GM19463 (cell line): ENCODE measurements around the gene ACOX1.
"Not testable (repeated sequence)": the region's sequence is repeated elsewhere in the genome, so short reads cannot be mapped to it uniquely, and the experiment has no call there.

Source experiments
- ATAC-seq: cut with Tn5 transposase; IDR thresholded peaks from one replicate; pipeline ENCODE4 v1.9.1; 2021; ENCODE audit warnings: mild to moderate bottlenecking, moderate library complexity; ENCODE audit not compliant: unreplicated experiment

Gene ACOX1

DNA sequence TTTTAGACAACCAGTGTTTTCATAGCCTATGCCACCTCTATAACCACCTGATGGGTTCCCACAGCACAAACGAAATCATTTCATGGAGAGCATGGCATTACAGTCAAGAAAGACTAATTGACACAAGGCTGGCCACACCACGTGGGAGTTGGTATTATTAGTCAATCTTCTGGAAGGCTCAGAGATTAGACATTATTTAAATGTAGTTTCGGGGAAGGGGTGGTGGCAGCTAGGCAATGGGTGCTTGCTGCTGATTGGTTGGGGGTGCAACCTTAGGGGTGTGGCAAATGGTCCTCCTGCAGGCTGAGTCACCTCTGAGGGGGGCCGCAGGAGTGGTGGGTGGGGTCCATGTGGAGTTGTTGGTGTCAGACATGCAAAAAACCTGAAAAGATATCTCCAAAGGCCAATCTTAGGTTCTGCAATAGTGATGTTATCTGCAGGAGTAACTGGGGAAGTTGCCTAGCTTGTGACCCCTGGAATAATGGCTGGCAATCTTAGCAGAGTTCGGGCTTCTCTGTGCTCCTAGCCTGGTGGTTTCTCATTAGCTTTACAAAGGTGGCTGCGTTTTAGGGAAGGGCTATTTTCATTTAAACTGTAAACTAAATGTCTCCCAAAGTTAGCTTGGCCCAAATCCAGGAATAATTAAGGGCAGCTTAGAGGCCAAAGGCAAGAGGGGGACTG lies 4.7 kb upstream of the ACOX1 start:
- no peak for ATAC-seq

DNA sequence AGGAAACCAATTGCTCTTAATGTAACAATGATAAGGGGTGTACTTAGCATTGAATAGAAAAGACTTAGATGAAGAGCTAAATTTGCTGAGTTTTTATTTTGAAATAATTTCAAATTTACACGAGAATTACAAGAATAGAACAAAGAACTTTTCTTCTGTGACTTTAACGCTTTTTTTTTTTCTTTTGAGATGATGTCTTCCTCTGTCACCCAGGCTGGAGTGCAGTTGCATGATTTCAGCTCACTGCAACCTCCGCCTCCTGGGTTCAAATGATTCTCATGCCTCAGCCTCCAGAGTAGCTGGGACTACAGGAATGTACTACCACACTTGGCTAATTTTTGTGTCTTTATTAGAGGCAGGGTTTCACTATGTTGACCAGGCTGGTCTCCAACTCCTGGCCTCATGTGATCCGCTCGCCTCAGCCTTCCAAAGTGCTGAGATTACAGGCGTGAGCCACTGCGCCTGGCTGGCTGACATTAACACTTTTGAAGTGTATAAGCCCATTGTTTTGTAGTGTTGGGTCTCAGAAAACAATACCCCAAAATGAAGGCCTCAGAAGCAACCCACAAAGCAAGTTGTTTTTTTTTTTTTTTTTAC lies 2.2 kb upstream of the ACOX1 start:
- ATAC-seq = no peak

DNA sequence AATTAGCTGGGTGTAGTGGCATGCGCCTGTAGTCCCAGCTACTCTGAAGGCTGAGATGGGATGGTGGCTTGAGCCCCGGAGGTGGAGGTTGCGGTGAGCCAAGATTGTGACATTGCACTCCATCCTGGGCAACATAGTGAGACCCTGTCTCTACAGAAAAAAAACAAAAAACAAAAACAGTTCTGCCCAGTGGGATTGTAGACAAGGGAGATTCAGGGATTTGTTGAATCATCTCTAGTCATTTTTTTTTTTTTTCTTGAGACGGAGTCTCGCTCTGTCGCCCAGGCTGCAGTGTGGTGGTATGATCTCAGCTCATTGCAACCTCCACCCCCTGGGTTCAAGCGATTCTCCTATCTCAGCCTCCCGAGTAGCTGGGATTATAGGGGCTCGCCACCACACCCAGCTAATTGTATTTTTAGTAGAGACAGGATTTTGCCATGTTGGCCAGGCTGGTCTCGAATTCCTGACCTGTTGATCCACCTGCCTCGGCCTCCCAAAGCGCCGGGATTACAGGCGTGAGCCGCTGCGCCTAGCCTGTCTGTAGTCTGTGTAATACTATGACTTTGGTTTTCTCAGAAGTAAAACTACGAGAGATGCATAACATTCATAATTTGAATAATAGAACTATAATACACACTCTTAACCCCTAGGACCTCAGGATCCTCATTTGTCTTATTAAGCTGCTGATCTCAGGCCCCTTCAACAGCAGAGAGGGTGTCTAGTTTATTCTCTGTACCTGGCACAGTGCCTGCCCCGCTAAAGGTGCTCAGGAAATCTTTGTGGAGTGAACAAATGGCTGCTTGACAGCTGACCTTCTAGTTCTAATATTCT lies 1.4 kb upstream of the ACOX1 start:
- no peak for ATAC-seq

- ATAC-seq = peak; percentile 15
These were observed 780 bp upstream of the ACOX1 start for GRCh38 chr17:75979705-75980187.

- no peak for ATAC-seq
These were observed 2.7 kb downstream of the ACOX1 start for GRCh38 chr17:75976175-75976848.

DNA sequence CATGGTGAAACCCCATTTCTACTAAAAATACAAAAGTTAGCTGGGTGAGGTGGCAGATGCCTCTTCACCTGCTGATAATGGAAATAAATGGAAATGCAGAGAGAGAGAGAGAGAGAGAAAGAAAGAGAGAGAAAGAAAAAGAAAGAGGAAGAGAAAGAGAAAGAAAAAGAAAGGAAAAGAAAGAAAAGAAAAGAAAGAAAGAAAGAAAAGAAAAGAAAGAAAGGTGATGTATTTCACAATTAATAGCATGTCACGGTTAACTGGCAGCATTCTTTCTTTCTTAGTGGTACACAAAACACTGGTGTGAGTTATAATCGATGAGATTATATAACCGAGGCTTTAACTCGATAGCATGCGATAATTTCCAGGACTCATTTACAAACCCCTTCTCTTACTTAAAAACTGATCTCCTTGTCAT lies 3.2 kb downstream of the ACOX1 start:
- no peak for ATAC-seq

DNA sequence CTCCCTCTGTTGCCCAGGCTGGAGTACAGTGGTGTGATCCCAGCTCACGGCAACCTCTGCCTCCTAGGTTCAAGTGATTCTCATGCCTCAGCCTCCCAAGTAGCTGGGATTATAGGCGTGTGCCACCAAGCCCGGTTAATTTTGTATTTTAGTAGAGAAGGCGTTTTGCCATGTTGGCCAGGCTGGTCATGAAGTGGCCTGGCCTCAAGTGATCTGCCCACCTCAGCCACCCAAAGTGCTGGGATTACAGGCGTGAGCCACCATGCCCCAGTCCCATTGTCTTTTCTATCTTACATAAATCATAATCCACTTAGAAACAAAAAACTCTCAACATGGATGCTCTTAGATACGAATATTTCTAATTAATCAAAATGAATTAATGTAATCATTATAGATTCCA lies 3.8 kb downstream of the ACOX1 start:
- not testable (repeated sequence) for ATAC-seq

DNA sequence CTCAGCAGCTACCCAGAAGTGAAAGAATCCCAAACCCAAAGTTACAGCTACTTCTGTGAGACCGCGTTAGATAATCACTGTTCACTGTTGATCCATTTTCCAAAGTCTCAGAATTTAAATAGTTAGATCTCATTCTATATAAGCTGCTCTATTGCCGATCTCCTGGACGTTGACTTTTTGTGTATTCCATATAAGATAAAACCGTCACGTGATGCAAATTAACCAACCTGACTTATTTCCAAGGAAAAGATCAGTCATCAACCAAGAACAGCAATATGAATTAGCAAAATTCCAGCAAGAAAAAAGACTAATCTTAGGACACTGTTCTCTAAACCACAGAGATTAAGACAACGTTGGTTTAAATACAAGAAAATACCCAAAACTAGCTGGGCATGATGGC lies 8.3 kb downstream of the ACOX1 start:
- no peak for ATAC-seq

DNA sequence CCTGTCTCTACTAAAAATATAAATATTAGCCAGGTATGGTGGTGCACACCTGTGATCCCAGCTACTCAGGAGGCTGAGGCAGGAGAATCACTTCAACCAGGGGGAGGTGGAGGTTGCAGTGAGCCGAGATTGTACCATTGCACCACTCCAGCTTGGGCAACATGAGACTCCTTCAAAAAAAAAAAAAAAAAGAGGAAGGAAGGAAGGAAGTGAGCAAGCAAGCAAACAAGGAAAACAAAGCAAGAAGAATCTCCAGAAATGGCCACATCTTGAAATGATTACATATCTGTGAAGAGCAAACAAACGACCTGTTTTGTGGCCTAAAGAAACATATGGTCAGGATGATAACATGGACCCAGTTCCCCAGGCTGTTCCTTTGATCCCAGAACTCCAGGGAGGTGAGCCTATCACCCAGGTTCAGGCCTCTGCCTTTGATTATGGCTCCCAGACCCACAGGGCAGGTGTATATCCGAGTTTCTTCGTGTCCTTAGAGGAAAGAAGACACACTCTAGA lies 8.9 kb downstream of the ACOX1 start:
- ATAC-seq = no peak

GRCh38 chr17:75969044-75969443 lies 9.9 kb downstream of the ACOX1 start:
- not testable (repeated sequence) for ATAC-seq

GRCh38 chr17:75965468-75965867 lies 13.5 kb downstream of the ACOX1 start:
- no peak for ATAC-seq

DNA sequence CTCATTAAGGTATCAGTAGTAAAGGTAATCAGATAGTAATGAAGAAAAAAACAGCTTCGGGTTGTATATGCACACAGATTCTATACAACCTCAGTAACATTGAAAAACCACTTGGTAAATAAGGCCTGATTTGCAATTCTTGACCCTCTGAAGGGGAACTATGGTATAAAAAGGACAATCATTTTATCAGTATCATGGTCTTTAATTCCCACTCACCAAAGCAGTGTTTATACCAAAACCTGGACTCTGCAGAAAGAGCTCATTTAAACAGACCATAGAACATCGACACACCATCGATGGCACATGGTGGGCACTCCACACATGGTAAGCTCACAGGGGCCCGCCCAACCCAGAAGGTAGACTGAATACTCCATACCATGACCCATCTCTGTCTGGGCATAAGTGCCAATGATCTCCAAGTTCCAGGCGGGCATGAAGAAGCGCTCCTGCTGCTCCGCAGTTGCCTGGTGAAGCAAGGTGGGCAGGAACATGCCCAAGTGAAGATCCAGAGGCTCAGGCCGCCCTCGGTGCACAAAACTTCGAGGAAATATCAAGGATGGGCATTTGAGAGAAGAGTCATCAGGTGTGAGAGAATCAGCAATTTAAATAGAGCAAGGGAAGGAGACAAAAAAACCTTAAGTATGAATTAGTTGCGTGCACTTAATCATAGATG lies 19.0 kb downstream of the ACOX1 start:
- no peak for ATAC-seq

GRCh38 chr17:75959051-75959838 lies 19.7 kb downstream of the ACOX1 start:
- no peak for ATAC-seq

DNA sequence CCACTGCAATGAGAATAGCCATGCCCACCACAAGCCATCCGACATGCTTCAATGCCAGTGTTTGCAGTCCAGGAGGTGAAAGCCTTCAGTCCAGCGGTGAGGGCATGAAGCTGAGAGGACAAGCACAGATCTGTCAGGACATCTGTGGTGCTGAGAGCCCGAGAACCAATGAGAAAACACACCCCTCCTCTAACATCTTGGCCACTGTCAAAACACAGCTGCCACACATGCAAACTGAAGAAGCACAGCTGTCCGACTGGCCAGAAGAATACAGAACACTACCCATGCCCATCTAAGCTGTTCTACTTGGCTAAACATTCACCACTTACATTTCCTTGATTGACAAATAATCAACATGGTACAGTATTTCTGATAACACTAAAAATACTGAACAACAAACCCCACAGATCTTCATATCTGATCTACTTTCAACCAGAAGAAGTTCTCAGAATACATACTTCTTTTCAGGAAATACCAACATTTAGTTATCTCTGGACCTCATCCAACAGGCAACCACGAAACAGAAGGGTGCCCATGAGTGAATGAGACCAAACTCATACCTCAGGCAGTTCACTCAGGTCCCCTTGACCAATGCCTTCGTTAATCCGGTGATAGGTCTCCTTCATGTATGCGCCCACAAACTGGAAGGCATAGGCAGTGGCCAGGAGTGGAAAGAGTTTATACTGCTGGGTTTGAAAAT lies 28.0 kb downstream of the ACOX1 start:
- ATAC-seq = no peak

DNA sequence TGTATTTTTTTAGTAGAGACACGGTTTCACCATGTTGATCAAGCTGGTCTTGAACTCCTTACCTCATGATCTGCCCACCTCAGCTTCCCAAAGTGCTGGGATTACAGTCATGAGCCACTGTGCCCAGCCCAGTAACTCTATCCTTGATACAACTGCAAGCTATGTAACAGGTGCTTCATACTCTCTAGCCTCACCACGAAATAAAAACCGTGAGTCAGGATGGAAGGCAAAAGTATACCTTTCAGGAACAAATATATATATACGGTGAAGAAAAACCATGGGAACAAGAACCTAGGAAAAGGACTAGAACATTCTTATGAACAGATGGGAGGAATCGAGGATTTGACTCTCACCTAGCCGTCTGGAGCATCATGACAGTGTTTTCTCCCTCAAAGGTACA lies 28.5 kb downstream of the ACOX1 start:
- ATAC-seq = no peak

GRCh38 chr17:75945211-75945610 lies 33.8 kb downstream of the ACOX1 start:
- ATAC-seq = no peak

- no peak for ATAC-seq
These were observed 35.5 kb downstream of the ACOX1 start for GRCh38 chr17:75943491-75943890.

GRCh38 chr17:75942473-75942872 lies 36.5 kb downstream of the ACOX1 start:
- ATAC-seq = no peak

DNA sequence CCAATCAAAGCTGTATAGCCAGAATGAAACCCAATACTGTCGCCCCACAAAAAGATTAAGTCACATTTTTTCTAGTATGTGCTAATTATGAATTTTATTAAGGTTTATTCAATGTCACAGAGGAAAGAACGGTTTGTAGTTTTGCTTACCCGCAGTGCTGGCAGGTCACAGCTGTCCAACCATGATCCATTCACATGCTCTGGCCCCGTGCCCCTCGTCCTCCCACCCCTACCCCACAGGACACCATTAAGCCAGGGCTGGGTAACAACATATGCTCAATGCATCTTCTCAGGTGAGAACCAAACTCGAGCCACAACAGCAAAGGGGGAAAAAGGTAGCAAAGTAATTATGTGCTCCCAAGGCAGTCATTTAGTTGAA lies 37.5 kb downstream of the ACOX1 start:
- no peak for ATAC-seq
